HG02588 (cell line): Measurements from ENCODE around the gene USP14.

Source experiments
- ATAC-seq: cut with Tn5 transposase; IDR thresholded peaks from one replicate; pipeline ENCODE4 v1.9.1; 2021; ENCODE audit warnings: mild to moderate bottlenecking, moderate library complexity; ENCODE audit not compliant: unreplicated experiment

Gene USP14

DNA sequence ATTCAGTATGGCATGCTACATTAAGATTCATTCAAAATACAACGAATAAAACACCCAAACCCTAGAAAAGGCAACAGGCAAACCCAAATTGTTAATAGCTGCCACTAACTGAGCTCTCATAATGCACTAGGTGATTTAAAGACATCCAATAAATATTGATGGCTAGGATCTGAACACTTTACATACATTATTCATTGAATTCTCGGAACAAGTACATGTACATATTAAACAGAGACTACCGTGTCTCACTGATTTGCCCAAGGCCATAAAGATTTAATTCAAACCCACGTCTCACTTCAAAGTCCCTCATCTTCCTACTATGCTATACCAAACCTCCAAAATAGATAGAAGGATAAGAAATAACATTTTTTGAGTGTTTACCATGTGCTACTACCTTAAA is 67.4 kb downstream of the USP14 start:
- ATAC-seq: no peak

DNA sequence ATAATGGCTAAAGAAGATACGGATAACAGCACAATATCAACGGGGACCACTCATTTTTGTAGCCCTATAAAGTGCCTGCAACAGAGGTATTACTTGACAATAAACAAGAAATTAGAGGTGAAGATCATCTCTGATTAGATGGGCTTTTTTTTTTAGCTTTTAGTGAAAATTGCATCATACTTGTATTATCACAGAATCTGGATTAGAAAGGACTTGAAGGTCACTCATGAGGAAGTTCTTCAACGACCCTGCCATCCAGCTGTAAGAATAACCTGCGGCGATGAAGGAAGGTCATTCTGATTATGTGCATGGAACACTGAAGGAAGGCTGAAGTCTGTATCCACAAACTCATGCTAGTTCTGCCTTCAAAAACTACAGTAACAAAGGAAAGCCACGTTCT is 69.0 kb downstream of the USP14 start:
- no peak for ATAC-seq

DNA sequence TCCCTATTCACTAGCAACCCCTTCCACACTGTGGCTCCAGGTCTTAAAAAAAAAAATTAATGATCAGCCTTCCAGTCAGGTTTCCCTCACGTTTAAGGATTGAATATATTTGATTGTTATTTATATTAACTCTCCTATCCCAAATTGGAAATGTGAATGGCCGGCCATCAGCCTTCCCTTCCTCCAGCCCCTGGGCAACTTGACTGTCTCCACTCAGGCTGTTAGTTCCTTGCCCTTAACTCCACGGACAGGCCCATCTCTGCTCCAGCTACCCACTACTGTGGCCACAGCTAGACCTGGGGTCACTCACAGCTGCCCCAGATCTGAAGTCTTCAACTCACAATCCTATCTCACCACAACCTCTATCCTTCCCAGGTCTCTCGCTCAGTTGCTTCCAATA is 69.5 kb downstream of the USP14 start:
- no peak for ATAC-seq

DNA sequence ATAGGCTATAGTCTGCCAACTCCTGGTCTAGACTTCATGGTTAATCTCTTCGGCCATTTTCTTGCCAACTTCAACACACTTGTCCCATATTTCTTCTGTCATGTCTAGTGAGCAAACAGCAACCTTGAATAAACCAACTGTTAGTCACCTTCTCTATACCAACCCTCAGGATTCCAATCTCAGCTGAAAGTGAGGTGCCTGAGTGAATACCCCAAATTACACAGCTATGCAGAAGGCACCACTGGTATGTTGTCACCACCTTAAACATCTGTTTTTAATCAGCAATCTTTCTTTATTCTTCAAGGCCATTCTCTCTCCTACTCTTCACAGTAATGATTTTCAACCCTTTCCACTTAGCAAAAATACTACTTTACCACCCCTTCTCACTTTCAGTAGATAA is 70.2 kb downstream of the USP14 start:
- ATAC-seq: no peak

DNA sequence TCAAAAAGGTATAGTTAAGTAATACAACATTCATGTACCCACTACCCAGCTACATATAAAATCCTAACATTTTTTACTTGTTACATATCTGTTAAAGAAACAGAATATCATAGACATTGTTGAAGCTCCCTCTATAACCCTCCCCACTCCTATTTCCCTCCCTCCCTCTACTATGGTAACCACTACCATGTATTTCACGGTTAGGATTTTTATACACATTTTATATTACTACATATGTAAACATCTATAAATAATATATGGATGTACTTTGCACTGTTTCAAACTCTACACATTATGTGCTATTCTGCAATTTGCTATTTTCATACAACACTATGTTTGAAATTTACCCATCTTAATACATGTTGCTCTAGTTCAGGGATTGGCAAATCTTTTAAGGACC is 73.2 kb downstream of the USP14 start:
- no peak for ATAC-seq

DNA sequence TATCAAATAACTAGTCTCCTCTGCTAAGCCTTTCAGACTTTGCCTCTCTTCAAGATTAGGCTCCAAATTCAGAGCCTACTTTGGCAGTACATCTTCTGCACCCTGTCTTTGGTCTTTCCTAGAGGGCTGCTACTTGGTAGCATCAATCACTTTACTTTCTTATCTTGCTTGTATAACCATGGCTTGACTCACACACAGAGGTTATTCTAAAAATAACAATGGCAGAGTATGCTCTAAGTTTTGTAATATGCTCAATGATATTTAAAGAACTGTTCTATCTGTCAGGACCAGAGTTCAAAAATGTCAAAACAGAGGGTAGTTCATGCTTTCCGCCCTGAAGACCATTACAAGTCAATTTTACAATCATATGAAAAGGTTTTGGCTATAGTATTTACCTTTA is 81.8 kb downstream of the USP14 start:
- no peak for ATAC-seq

DNA sequence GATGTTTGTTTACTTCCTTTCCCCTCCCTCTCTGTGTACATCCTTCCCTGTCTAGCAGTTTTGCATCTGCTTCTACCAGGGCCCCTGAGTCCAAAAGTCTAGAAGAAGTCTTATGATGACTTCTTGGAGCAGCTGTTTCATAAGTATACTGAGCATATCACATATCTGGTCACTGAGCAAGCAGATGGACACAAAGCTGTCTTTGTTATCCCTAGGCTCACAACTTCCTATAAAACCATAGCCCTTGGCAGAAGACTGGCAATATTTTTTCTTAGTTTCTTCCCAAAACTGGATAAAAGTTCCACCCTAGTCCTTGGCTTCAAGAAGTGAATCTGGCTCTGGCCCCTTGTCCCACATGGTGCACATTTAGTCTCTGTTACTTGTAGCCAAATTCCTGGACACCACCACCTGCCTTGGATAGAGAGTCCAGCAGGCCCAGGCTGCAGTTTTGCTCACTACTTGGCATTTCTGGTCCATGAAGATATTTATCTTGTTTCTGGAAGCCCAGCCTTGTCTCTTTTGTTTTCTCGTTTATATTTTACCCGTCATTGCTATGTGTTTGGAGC is 87.0 kb downstream of the USP14 start:
- ATAC-seq: no peak

DNA sequence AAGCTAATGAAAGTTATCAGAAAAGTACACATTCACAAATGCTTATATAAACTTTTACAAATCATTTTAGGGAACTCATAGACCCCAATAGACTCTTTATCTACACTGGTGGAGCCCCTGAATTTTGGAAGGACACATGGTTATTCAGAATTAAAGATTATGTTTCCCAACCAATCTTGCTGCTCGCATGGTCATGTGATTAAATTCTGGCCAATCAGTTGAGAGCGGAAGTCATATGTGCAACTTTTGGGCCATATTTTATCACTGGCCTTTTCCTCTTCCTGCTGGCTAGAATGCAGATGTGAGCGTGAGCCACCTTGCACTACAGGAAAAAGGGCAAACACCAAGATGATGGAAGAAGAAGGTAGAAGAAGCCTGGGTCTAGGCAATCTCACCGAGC is 89.7 kb downstream of the USP14 start:
- ATAC-seq: no peak

DNA sequence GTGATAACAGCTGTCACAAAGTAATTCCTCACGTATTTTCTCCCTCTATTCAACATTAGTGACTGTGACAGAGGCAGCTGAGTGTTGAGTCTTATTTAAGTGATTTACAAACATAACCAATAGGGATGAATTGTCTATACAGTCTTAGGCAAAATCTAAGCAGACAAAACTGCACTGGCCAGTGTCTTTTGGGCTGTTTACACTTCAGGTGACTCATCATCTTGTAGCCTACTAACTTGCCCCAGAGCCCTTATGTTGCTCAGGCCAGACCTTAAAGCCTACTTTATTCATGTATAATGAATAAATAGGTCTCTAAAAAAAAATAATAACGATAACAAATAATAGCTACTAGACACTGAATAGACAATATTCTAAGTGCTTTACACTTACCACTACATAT is 92.3 kb downstream of the USP14 start:
- no peak for ATAC-seq

DNA sequence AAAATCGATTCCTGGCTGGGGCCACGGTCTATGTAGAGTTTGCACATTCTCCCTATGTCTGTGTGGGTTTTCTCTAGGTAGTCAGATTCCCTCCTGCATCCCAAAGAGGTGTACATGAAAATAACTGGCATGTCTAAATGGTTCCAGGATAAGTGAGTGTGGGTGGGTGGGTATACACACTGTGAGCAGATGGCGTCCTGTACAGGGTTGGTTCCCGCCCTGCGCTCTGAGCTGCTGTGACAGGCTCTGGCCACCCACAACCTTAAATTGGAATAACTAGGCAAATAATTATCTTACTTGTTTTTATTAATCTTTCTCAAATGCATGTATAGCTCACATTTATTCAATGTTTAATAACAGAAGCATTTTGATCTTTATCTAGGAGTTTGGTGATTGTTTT is 93.2 kb downstream of the USP14 start:
- no peak for ATAC-seq

DNA sequence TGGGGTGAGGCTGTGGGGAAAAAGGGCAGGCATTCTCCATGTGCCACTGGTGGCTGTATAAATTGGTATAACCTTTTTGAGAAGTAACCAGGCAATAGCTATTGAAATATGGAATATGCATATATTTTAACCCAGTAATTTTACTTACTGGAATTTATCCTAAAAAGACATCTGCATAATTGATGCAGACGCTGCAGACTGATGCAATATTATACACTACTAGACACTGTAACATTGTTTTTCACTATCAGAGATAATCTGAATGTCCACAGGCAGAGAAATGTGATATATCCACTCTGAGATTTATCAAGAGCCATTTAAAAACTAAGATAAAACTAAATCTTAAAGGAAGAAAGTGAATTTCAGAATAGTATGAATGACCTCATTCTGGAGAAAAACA is 94.8 kb downstream of the USP14 start:
- no peak for ATAC-seq

DNA sequence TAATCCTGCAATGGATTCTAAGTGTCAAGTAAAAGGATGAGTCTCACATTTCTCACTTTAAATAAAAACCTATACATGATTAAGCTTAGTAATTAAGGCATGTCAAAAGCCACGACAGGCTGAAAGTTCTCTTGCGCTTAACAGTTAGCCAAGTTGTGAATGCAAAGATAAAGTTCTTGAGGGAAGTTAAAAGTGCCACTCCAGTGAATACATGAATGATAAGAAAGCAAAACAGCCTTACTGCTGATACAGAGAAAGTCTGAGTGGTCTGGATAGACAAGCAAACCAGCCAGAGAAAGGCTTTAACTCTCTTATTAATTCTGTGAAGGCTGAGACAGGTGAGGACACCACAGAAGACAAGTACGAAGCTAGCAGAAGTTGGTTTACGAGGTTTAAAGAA is 96.8 kb downstream of the USP14 start:
- no peak for ATAC-seq

DNA sequence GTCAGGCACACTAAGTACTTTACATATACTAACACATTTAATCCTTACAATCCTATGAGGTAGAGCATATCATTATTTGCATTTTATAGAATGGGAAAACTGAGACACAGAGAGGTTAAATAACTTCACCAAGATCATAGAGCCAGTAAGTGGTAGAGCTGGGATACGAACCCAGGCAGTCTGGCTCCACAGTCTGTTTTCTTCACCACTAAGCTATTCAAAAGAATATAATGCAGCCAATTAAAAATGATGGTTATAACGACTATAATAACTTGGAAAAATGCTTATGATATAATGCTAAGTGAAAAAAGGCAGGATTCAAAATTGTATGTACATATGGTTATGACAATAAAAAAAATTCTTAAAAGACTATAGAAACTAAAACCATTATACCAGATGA is 102.2 kb downstream of the USP14 start:
- no peak for ATAC-seq

DNA sequence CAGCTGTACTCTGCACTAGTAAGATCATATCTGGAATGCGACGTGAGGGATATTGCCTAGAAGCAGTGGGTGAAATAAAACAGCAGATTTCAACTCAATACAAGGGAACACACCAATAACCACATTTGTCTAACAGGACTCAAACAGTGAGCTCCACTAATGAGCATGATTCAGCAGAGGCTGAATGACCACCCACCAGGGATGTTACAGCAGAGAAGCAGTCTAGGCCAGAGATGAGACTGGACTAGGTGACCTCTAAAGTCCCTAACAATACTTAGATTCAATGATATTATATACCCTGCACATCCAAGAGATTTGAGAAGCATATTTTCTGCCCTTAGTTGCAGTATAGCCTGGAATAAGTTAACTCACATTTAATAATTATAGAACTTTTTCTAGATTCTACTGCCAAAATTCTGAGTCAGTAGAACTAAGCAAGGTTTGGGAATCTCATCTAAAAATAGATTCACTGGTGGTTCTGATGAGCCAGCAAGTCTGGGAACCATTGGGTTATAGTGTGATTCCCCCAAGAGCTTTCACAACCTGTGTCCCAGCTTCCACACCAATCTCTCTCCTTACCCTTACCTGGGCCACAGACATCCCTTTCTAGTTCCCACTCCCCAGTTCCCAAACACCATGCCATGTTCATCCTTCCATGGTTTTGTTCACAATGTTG is 103.2 kb downstream of the USP14 start:
- no peak for ATAC-seq
